GM08714 (cell line): Measurements from ENCODE around the gene KIRREL2.
"Not testable (repeated sequence)": the region's sequence is repeated elsewhere in the genome, so short reads cannot be mapped to it uniquely, and the experiment has no call there.

Experiments
- H3K4me3 ChIP-seq: fragments of 200-500 bp; sonication (Bioruptor generic); 2 replicates; pipeline ENCODE4 v1.5.1; 2014; ENCODE audit warnings: mild to moderate bottlenecking, low read length, inconsistent platforms
- ZNF274 ChIP-seq: IDR thresholded peaks from 2 replicates; pipeline ENCODE4 v1.6.1; 2012; ENCODE audit warnings: mild to moderate bottlenecking, low read depth, low read length

KIRREL2 gene

GRCh38 chr19:35856546-35857149 is at the start of gene KIRREL2:
Gene KIRREL2 (plus strand): TSS chr19:35856911. CDS start chr19:35857120, 209 bp downstream.
- H3K4me3 ChIP-seq, result no peak within 1 kb of the TSS; the same call in 1 of the 2 replicates
- TF ChIP-seq ZNF274, result no peak

DNA sequence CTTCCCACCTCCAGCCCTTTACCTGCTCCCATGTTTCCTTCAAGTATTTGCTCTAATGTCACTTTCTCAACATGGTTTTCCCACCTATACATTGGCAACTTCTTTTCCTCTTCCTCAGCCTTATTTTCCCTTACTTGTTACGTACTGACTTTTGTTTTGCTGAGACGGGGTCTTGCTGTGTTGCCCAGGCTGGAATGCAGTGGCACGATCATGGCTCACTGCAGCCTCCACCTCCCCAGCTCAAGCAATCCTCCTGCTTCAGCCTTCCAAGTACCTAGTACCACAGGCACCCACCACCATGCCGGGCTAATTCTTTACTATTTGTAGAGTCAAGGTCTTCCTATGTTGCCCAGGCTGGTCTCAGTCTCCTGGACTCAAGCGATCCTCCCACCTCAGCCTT is 49.1 kb upstream of the KIRREL2 start:
- H3K4me3 ChIP-seq, result no peak overlapping the region
- no peak for TF ChIP-seq ZNF274

DNA sequence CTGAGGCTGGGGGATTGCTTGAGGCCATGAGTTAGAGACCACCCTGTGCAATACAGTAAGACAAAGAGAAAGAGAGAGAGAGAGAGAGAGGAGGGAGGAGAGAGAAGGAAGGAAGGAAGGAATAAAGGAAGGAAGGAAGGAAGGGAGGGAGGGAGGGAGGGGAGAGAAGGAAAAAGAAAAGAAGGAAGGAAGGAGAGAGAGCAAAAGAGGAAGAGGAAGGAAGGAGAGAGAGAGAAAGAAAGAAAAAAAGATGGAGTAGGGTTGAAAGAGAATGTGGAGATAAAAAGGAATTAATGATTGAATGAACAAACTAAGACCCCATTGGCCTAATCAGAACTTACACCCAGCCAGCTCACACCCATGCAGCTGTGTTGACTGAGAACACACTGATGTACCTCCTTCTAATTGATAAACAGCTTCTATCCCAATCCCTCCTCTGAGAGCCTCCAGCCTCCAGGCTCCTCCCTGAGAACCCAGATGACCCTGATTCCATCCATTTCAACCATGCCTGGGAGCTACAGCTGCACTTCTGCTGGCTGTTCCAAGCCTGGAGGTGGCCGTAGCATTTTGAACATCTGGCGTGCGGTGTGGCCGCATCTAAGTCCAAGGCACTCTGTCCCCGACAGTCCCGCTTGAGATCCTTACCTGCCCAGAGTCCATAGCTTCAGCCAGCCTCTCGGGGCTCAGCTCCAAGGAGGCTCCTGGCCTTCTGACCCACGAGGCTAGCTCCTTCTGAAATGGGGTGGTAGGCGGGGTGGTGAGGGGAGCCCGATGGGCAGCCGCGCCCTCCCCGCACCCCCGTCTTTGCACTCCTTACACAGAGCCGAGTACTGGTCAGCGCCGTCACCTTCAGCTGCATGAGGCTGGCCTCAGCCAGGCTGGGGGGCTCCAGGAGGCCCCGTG is 45.1 kb upstream of the KIRREL2 start:
- TF ChIP-seq ZNF274, result no peak
- no peak overlapping the region for H3K4me3 ChIP-seq

- H3K4me3 ChIP-seq, result no peak within 1 kb of the TSS
- TF ChIP-seq ZNF274, result no peak
Measured at GRCh38 chr19:35812220-35813042, 44.3 kb upstream of the KIRREL2 start, which contains the start of gene PRODH2. Gene PRODH2 (minus strand): TSS chr19:35812845. CDS start chr19:35812805, 40 bp downstream.

DNA sequence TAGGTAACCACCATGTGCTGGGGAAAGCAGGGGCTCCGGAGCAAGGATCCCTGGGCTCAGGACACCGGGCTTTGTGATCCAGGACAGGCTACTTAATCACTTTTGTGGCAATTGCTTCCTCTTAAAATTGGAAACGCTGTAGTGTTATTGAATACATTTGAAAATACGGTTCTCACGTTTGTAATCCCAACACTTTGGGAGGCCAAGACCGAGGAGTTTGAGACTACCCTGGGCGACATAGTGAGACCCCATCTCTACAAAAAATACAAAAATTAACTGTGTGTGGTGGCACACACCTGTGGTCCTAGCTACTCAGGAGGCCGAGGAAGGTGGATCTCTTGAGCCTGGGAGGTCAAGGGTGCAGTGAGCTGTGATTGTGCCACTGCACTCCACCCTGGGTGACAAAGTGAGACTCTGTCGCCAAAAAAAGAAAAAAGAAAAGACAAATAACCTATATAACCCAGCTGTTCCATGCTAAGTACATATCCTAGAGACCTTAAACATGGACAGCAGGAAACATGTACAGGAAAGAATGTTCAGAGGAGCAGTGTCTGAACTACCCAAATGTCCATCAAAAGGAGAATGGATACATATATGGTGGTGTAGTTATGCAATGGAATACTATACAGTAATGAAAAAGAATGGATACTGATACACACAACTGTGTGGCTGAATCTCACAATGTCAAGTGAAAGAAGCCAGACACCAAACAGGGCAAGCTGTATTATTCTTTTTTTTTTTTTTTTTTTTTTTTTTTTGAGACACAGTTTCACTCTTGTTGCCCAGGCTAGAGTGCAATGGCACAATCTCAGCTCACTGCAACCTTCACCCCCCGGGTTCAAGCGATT is 43.4 kb upstream of the KIRREL2 start:
- TF ChIP-seq ZNF274, result no peak
- H3K4me3 ChIP-seq, result no peak overlapping the region

DNA sequence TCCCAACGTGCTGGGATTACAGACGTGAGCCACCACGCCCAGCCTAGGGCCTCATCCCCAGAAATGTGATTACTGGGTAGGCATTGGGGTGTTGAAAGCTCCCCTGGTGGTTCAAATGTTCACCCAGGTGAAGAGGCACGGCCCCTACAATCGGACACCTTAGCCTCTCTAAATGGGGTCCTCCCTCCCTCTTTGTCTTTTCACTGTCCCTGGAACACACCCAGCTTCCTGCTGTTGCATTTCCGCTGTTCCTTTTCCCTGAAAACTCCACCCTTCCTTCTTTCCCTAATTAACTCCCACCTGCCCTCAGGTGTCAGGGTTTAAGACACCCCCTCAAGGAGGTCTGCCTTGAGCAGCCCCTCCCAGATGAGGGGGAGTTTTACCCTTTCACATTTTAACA is 40.4 kb upstream of the KIRREL2 start:
- no peak for TF ChIP-seq ZNF274
- no peak overlapping the region for H3K4me3 ChIP-seq

- no peak for TF ChIP-seq ZNF274
Measured at GRCh38 chr19:35816846-35817245, 39.9 kb upstream of the KIRREL2 start.

DNA sequence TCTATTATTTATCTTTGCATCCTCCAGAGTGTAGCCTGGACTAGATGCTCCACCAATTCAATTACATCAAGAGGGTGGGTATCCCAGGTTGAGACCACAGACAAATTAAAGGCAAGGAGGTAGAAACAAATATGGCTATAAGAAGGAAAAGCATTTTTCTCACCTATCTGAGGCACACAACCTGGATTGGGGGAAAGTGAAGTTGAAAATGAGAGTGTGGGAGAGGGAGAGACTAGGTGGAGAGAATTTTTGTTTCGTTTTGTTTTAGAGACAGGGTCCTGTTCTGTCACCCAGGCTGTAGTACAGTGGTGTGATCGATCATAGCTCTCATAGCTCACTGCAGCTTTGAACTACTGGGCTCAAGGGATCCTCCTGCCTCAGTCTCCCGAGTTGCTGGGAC is 38.3 kb upstream of the KIRREL2 start:
- no peak overlapping the region for H3K4me3 ChIP-seq
- TF ChIP-seq ZNF274, result no peak

More at GRCh38 chr19:35816846-35817245, 39.9 kb upstream of the KIRREL2 start:
- H3K4me3 ChIP-seq, result no peak overlapping the region

GRCh38 chr19:35822579-35822978 is 34.1 kb upstream of the KIRREL2 start:
- no peak overlapping the region for H3K4me3 ChIP-seq
- TF ChIP-seq ZNF274, result no peak

GRCh38 chr19:35824150-35824549 is 32.6 kb upstream of the KIRREL2 start:
- TF ChIP-seq ZNF274, result no peak
- H3K4me3 ChIP-seq, result no peak overlapping the region

DNA sequence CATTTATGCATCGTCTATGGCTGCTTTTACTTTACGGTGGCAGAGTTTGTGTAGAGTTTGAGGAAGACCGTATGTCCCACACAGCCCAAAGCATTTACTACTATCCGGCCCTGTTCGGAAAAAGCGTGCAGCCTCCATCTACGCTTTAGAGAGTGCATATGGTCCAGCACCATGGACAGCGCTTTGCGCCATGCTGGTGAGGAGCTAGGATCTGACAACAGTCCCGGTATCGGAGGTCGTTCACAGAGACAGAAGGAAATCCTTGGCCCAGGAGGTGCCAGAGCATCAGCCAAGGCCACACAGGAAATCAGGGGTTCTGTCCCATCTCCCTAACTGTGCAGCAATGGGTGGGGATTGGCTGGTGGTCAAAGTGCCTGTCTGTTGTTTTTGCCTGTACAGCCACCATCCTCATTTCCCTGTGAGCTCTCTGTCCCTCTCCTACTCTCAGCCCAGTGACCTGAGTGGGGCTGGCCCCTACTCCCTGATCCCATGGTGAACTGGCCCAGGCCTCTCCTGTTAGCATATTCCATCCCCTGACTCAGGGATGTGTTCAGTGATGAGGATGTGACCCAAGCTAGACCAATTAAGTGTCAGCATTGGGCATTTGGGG is 27.9 kb upstream of the KIRREL2 start:
- H3K4me3 ChIP-seq, result no peak overlapping the region
- no peak for TF ChIP-seq ZNF274

DNA sequence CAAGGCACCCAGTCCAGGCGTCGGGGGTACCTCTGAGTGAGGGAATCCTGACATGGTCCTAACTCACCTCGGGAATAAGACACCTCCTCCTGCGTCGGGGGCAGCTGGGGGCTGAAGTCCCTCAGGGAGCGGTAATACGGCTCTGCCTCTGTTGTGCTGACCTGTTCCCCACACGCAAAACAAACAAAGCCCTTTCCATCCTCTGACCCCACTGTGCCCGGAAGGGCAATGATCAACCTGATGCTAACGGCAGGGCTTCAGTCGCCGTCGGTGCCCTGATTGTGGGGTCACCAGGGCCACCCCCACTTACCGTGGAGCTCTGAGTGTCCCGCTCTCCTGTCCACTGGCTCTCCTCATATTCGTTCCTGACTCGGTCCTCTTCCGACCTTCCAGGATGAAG is 25.7 kb upstream of the KIRREL2 start:
- no peak overlapping the region for H3K4me3 ChIP-seq
- no peak for TF ChIP-seq ZNF274

DNA sequence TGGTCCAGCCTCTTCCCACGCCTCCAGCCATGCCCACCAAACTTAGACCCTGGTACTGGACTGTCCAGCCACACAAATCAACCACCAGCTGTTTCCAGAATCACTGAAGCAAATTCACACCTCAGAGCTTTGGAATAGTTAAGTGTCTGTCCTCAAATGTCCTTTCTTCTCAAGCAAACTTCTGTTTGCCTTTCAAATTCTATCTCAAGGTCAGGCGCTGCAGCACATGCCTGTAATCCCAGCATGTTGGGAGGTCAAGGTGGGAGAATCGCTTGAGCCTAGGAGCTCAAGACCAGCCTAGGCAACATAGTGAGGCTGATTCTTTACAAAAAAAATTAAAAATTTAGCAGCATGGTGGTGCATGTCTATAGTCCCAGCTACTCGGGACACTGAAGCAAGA is 24.7 kb upstream of the KIRREL2 start:
- TF ChIP-seq ZNF274, result no peak
- H3K4me3 ChIP-seq, result no peak overlapping the region

GRCh38 chr19:35833972-35834371 is 22.7 kb upstream of the KIRREL2 start:
- no peak overlapping the region for H3K4me3 ChIP-seq
- no peak for TF ChIP-seq ZNF274

DNA sequence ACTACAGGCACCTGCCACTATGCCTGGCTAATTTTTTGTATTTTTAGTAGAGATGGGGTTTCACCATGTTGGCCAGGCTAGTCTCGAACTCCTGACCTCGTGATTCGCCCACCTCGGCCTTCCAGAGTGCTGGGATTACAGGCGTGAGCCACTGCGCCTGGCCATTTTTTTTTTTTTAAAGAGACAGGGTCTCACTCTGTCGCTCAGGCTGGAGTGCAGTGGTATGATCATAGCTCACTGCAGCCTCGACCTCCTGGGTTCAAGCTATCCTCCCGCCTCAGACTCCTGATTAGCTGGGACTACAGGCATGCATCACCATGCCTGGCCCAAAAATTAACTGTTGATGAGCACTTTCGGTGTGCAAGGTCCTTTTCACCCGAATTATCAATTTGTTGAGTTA is 20.6 kb upstream of the KIRREL2 start:
- H3K4me3 ChIP-seq, result not testable (repeated sequence)
